ENCODE measurements around the gene COQ8B.
"Not testable (repeated sequence)": the region's sequence is repeated elsewhere in the genome, so short reads cannot be mapped to it uniquely, and the experiment has no call there.

The COQ8B gene

GRCh38 chr19:40735013-40735771 lies 18.5 kb upstream of the COQ8B start:
- H3K4me3 ChIP-seq (ENCODE audit: low read depth, low read length): no peak overlapping the region
- TF ChIP-seq, protein P1, sequence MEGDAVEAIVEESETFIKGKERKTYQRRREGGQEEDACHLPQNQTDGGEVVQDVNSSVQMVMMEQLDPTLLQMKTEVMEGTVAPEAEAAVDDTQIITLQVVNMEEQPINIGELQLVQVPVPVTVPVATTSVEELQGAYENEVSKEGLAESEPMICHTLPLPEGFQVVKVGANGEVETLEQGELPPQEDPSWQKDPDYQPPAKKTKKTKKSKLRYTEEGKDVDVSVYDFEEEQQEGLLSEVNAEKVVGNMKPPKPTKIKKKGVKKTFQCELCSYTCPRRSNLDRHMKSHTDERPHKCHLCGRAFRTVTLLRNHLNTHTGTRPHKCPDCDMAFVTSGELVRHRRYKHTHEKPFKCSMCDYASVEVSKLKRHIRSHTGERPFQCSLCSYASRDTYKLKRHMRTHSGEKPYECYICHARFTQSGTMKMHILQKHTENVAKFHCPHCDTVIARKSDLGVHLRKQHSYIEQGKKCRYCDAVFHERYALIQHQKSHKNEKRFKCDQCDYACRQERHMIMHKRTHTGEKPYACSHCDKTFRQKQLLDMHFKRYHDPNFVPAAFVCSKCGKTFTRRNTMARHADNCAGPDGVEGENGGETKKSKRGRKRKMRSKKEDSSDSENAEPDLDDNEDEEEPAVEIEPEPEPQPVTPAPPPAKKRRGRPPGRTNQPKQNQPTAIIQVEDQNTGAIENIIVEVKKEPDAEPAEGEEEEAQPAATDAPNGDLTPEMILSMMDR (IDR thresholded peaks at IDR 0.05; ENCODE audit: low read depth, low read length): no peak

DNA sequence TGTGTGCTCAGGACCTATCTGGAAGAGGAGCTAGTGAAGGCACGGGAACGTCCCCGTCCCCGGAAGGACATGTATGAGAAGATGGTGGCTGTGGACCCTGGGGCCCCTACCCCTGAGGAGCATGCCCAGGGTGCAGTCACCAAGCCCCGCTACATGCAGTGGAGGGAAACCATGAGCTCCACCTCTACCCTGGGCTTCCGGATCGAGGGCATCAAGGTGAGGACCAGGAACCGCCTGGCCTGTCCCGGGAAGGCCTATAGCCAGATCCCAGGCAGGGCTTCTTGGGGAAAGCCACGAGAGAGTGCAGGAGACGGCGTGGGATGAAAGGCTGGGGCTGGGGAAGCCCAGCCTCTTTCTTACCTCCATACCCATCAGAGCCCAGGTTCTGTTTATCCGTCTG lies 16.5 kb upstream of the COQ8B start:
- no peak overlapping the region for H3K4me3 ChIP-seq (ENCODE audit: low read depth, low read length)
- TF ChIP-seq, protein P1 (IDR thresholded peaks at IDR 0.05; ENCODE audit: low read depth, low read length): no peak

DNA sequence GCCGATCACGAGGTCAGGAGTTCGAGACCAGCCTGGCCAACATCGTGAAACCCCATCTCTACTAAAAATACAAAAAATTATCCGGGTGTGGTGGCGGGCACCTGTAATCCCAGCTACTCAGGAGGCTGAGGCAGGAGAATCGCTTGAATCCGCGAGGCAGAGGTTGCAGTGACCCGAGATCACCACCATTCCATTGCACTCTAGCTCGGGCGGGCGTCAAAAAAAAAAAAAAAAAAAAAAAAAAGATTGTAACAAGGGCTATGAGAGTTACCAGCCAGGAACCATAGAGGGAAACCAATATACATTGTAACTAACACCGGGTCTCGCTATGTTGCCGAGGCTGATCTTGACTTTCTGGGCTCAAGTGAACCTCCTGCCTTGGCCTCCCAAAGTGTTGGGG lies 15.6 kb upstream of the COQ8B start:
- H3K4me3 ChIP-seq (ENCODE audit: low read depth, low read length): not testable (repeated sequence)

GRCh38 chr19:40730065-40730464 lies 13.4 kb upstream of the COQ8B start:
- not testable (repeated sequence) for H3K4me3 ChIP-seq (ENCODE audit: low read depth, low read length)

DNA sequence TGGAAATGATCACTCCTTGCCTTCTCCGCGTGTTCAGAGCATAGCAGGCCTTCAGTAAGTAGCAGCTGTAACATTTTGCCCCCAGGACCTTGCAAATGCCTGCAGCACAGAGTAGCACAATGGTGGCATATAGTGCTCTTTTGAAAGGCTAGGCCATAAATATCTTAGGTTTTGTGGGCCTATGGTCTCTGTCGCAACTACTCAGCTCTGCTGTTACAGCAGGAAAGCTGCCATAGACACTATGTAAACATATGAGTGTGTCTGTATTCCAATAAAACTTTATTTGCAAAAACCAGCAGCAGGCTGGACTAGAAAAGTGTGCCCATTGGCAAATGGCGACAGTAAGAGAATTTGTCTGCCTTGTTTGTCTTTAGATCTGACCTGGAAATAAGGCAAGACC lies 9.6 kb upstream of the COQ8B start:
- TF ChIP-seq, protein P1 (IDR thresholded peaks at IDR 0.05; ENCODE audit: low read depth, low read length): no peak
- H3K4me3 ChIP-seq (ENCODE audit: low read depth, low read length): no peak overlapping the region

DNA sequence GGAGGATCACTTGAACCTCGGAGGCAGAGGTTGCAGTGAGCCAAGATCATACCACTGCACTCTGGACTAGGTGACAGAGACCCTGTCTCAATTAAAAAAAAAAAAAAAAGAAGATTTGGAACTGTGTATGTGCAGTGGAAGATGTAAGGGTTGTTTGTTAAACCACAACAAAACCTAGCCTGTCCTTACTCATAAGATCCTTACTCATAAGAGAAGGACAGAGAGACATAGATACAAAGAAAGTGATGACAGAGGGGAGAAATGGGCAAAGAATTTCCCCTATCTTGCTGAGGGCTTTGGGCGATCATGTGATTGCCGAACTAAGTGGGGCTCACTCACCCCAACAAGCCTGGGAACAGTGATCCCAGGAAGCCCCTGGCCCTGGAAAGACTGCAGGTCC lies 8.2 kb upstream of the COQ8B start:
- H3K4me3 ChIP-seq (ENCODE audit: low read depth, low read length): no peak overlapping the region
- TF ChIP-seq, protein P1 (IDR thresholded peaks at IDR 0.05; ENCODE audit: low read depth, low read length): no peak

DNA sequence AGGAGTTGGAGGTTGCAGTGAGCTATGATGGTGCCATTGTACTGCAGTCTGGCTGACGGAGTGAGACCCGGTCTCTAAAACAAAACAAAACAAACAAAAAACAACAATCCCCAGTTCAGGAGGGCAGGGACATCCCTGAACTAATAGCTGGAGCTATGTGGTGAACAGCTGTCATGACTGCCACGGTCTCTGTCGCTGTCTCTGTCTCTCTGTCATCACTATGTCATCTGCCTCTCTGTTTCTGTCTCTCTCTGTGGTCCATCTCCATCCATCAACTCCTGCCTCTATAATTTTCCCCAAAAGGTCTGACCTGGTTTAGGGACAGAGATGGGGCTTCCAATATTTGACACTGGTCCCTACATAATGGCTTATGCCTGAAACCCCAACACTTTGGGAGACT lies 7.6 kb upstream of the COQ8B start:
- TF ChIP-seq, protein P1 (IDR thresholded peaks at IDR 0.05; ENCODE audit: low read depth, low read length): no peak
- no peak overlapping the region for H3K4me3 ChIP-seq (ENCODE audit: low read depth, low read length)

DNA sequence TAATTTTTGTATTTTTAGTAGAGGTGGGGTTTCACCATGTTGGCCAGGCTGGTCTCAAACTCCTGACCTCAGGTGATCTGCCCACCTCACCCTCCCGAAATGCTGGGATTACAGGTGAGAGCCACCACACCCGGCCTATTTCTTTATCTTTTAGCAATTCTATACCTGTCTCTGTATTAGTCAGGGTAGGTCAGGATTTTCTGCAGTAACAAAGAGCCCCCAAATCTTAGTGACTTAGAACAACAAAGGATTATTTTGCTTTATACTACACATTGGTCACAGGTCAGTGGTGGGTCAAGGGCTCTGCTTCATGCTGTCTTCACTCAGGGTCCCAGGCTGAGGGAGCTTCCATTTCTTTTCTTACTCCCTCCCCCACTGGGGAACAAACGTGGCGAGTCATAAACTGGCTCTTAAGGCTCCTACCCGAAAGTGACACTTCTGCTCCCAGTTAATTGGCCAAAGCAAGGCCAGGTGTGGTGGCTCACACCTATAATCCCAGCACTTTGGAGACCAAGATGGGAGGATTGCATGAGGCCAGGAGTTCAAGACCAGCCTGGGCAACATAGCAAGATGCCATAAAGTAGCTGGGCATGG lies 7.1 kb upstream of the COQ8B start:
- TF ChIP-seq, protein P1 (IDR thresholded peaks at IDR 0.05; ENCODE audit: low read depth, low read length): no peak
- no peak overlapping the region for H3K4me3 ChIP-seq (ENCODE audit: low read depth, low read length)
